ENCODE results near the gene TMEM203. TPM values are rescaled to one million over a fixed set of nuclear protein-coding genes. Genes with fewer than 3 reads are reported as not detected.

TMEM203 gene
- total and polyA plus RNA-seq, 2 of the 4 experiments (the other 2 are of a cell fraction) = 18.8 to 40.6 TPM

DNA sequence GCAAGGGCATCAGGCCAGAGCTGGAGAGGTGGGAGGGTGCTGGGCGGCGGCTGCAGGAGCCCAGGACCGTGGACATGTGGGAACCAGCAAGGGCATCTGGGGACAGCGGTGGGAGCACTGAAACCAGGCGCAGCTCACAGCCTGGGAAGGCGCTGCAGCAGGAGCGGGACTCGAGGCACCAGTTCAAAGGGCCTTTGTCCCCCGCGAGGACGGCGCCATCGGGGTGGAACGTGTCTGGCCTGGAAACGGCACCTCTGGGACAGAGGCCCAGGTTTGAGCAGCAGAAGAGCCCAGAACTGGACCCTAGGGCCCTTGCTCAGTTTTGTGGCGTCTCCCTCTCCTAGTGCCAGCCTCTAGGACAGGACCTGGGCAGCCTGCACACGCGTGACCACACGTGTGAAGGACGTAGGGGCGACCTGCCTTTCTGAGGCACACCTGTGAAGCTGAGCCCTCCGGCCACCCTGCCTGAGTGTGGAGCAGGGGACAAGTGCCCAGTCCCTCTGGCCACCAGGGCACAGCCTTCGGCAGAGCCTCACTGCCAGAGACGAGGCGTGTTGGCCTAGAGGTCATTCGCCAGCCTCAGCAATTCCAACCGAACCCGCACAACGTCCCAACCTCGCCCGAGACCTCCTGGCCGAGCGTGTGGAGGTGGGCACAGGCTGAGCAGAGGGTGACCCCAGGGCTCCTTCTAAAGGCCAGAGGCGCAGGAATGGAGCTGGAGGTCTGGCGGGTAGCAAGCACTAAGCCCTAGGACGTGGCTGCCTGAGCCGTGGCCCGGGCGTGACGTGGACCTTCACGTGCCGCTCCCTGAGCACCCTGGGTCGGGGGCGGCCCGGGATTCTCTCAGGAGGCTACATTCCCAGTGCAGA, 31.4 kb downstream of the TMEM203 start:
- Histone ChIP-seq H3K23ac (ENCODE audit: low read depth, low read length) (no peak overlapping the region), H3K27me3 (ENCODE audit: control insufficient read depth, insufficient read depth, low read length) (peaks cover 32% of the 10 kb centered on the region), H2BK120ac (ENCODE audit: low read depth, low read length) (no peak overlapping the region), H3K36me3 (ENCODE audit: control insufficient read depth, insufficient read depth, low read length) (peaks cover 13% of the 10 kb centered on the region), H3K4me1 (ENCODE audit: control insufficient read depth, insufficient read depth, low read length) (peaks cover 2% of the 10 kb centered on the region), H2BK15ac (ENCODE audit: low read depth, low read length) (no peak overlapping the region), H3K4ac (ENCODE audit: low read depth, low read length) (no peak overlapping the region), H4K8ac (ENCODE audit: low read depth in 2 of 2, low read length in 2 of 2) (no peak overlapping the region), H3K9me1 (ENCODE audit: insufficient read depth, low read length) (no peaks in the 10 kb centered on the region), H3K79me1 (ENCODE audit: low read depth in 1 of 2, low read length in 2 of 2) (no peaks in the 10 kb centered on the region), H2BK20ac (ENCODE audit: low read depth, low read length) (no peak overlapping the region), H3K18ac (ENCODE audit: low read depth, low read length) (no peak overlapping the region), H3K4me3 (ENCODE audit: insufficient read depth, low read depth, low read length) (no peak overlapping the region), H2AFZ (replicated peaks; ENCODE audit: low read length, poor library complexity) (no peak overlapping the region), H2BK5ac (ENCODE audit: low read depth, low read length, poor library complexity, severe bottlenecking) (no peak overlapping the region), H4K5ac (ENCODE audit: low read depth, low read length) (no peak overlapping the region), H3K9ac (ENCODE audit: low read depth, low read length) (no peak overlapping the region), H2AK5ac (ENCODE audit: low read depth, low read length) (no peak overlapping the region), H3K27ac (ENCODE audit: insufficient read depth, low read length) (no peak overlapping the region), H3K14ac (replicated peaks; ENCODE audit: low read depth, low read length) (no peak overlapping the region), H3K56ac (ENCODE audit: extremely low read depth, insufficient read depth, low read length) (no peak overlapping the region), H2AK9ac (replicated peaks; ENCODE audit: low read depth, low read length, poor library complexity) (no peak overlapping the region), H4K20me1 (ENCODE audit: insufficient read depth, low read length) (no peaks in the 10 kb centered on the region; the same call in 1 of the 2 replicates), H3K9me3 (ENCODE audit: control insufficient read depth, insufficient read depth, low read length) (no peaks in the 10 kb centered on the region), H3K4me2 (ENCODE audit: low read depth, low read length) (no peak overlapping the region), H4K91ac (ENCODE audit: insufficient read depth, low read depth, low read length) (no peak overlapping the region)
- POLR2A ChIA-PET (ENCODE audit: unreplicated experiment) = no interaction called here
- dilution Hi-C loops (cut with HindIII; ENCODE audit: low sequenced_read_pairs, unreplicated experiment) = no loop called here
- CTCF ChIA-PET = no interaction called here
- DNase-seq = no peak
- in situ Hi-C loops (cut with MboI; ENCODE audit: low sequenced_read_pairs) = no loop called here
- no TSS peak for BruUV-seq (replicated peaks)
- no peak for ATAC-seq (ENCODE audit: low read depth)
- intact Hi-C loops (cut with micrococcal nuclease) = no loop called here
- WGBS, 2 experiments (ENCODE audit: extremely low coverage in 2 of 2, insufficient read length in 1 of 2) = 85% methylated on average over 36 of the region's 45 CpGs; no CpG with 5 or more reads in 1 of the 2 experiments
- TF ChIP-seq MAZ (IDR thresholded peaks at IDR 0.05; ENCODE audit: borderline replicate concordance, low read depth, low read length) (no peak), CHD1 (IDR thresholded peaks at IDR 0.05; ENCODE audit: low read depth, low read length) (no peak), FOS (IDR thresholded peaks at IDR 0.05; ENCODE audit: low read depth, low read length) (no peak), SMC3 (IDR thresholded peaks at IDR 0.05; ENCODE audit: low read depth, low read length) (no peak), RFX5 (IDR thresholded peaks at IDR 0.05; ENCODE audit: low read depth, low read length) (no peak), POLR2A (IDR thresholded peaks at IDR 0.05; ENCODE audit: low read depth, low read length) (no peak), NFE2L2 (IDR thresholded peaks at IDR 0.05; ENCODE audit: low read depth, low read length) (no peak), CEBPB (IDR thresholded peaks at IDR 0.05; ENCODE audit: low read depth, low read length) (no peak), MXI1 (IDR thresholded peaks at IDR 0.05; ENCODE audit: borderline replicate concordance, low read depth, low read length) (no peak), RCOR1 (IDR thresholded peaks at IDR 0.05; ENCODE audit: insufficient replicate concordance, low read length) (no peak), RAD21 (IDR thresholded peaks at IDR 0.05; ENCODE audit: low read length) (no peak), MAFK (IDR thresholded peaks at IDR 0.05; ENCODE audit: low read depth, low read length) (no peak)
- TF ChIP-seq, protein P1, sequence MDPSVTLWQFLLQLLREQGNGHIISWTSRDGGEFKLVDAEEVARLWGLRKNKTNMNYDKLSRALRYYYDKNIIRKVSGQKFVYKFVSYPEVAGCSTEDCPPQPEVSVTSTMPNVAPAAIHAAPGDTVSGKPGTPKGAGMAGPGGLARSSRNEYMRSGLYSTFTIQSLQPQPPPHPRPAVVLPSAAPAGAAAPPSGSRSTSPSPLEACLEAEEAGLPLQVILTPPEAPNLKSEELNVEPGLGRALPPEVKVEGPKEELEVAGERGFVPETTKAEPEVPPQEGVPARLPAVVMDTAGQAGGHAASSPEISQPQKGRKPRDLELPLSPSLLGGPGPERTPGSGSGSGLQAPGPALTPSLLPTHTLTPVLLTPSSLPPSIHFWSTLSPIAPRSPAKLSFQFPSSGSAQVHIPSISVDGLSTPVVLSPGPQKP (IDR thresholded peaks at IDR 0.05; ENCODE audit: borderline replicate concordance, low read depth, low read length) = no peak
- TF ChIP-seq, protein P2, sequence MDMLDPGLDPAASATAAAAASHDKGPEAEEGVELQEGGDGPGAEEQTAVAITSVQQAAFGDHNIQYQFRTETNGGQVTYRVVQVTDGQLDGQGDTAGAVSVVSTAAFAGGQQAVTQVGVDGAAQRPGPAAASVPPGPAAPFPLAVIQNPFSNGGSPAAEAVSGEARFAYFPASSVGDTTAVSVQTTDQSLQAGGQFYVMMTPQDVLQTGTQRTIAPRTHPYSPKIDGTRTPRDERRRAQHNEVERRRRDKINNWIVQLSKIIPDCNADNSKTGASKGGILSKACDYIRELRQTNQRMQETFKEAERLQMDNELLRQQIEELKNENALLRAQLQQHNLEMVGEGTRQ (IDR thresholded peaks at IDR 0.05; ENCODE audit: low read depth, low read length) = no peak
- TF ChIP-seq, protein P3, sequence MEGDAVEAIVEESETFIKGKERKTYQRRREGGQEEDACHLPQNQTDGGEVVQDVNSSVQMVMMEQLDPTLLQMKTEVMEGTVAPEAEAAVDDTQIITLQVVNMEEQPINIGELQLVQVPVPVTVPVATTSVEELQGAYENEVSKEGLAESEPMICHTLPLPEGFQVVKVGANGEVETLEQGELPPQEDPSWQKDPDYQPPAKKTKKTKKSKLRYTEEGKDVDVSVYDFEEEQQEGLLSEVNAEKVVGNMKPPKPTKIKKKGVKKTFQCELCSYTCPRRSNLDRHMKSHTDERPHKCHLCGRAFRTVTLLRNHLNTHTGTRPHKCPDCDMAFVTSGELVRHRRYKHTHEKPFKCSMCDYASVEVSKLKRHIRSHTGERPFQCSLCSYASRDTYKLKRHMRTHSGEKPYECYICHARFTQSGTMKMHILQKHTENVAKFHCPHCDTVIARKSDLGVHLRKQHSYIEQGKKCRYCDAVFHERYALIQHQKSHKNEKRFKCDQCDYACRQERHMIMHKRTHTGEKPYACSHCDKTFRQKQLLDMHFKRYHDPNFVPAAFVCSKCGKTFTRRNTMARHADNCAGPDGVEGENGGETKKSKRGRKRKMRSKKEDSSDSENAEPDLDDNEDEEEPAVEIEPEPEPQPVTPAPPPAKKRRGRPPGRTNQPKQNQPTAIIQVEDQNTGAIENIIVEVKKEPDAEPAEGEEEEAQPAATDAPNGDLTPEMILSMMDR (conservative IDR thresholded peaks at IDR 0.05; ENCODE audit: low read depth, low read length) = no peak

All from IMR-90 (cell line).